Activated naive CD4-positive, alpha-beta T cell treated with anti-CD3 and anti-CD28 coated beads for 36 hours (primary cell): ENCODE measurements around the gene NCBP3. TPM values are rescaled to one million over a fixed set of nuclear protein-coding genes. Genes with fewer than 3 reads are reported as not detected.
"Not testable (repeated sequence)": the region's sequence is repeated elsewhere in the genome, so short reads cannot be mapped to it uniquely, and the experiment has no call there.

Experiments
- CTCF ChIA-PET: fragments of 350-600 bp; sonication (Branson Sonifier 250); formaldehyde crosslinking; loops from one replicate; lab custom pipeline; 2021; ENCODE audit warnings: antibody characterized with exemption; lab: Charles Lee
- DNase-seq: peaks from one replicate; pipeline ENCODE4 v3.0.0-alpha.2; 2020
- H3K27ac Mint-ChIP-seq: one replicate; pipeline ENCODE4 v1.8.0; 2021; ENCODE audit warnings: mild to moderate bottlenecking, mixed read lengths
- H3K27me3 Mint-ChIP-seq: one replicate; pipeline ENCODE4 v1.8.0; 2021; ENCODE audit warnings: low read depth, mixed read lengths
- H3K36me3 Mint-ChIP-seq: one replicate; pipeline ENCODE4 v1.8.0; 2021; ENCODE audit warnings: low read depth, mixed read lengths
- H3K4me1 Mint-ChIP-seq: one replicate; pipeline ENCODE4 v1.8.0; 2021; ENCODE audit warnings: low read depth, mixed read lengths
- H3K4me3 Mint-ChIP-seq: one replicate; pipeline ENCODE4 v1.8.0; 2021; ENCODE audit warnings: mild to moderate bottlenecking, moderate library complexity, mixed read lengths
- H3K9me3 Mint-ChIP-seq: one replicate; pipeline ENCODE4 v1.8.0; 2021; ENCODE audit warnings: mixed read lengths
- intact Hi-C: fragments of 100-400 bp; cut with micrococcal nuclease; formaldehyde crosslinking; loops from one replicate; pipeline ENCODE4 v1.15.1; 2023
- total RNA-seq, 2 experiments: library from RNA; stranded (reverse); gene quantifications; one replicate each; pipeline ENCODE4 v1.2.3, GENCODE V29; 2021

NCBP3 gene
- total RNA-seq, 2 experiments from 2014 or later: 33.9 to 40.4 TPM

DNA sequence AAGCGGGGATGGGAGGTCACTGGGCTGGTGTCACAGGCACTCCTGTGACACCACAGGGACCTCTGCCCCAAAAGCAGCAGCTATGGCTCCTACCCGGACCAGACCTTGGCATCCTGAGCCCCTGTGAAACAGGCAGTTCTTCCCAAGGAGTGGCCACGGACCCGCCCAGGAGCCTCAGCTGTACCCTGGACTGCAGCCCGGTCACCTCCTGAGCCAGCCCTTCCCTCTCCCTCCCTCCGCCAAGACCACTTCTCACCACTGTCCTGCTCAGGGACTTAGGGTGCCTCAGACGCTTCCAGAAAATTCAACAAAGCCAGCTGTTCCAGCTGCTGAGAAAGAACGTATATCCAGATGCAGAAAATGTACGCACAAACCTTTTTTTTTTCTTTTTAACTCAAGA lies 13.9 kb upstream of the NCBP3 start:
- DNase-seq: no peak
- CTCF ChIA-PET: interaction anchor here (0.6 to 1.1 kb wide), 3 partner anchors 9 to 215 kb away, joined by 3 to 5 read pairs (median 4); partner anchors contain the start of gene NCBP3
- intact Hi-C loops: no loop called here

DNA sequence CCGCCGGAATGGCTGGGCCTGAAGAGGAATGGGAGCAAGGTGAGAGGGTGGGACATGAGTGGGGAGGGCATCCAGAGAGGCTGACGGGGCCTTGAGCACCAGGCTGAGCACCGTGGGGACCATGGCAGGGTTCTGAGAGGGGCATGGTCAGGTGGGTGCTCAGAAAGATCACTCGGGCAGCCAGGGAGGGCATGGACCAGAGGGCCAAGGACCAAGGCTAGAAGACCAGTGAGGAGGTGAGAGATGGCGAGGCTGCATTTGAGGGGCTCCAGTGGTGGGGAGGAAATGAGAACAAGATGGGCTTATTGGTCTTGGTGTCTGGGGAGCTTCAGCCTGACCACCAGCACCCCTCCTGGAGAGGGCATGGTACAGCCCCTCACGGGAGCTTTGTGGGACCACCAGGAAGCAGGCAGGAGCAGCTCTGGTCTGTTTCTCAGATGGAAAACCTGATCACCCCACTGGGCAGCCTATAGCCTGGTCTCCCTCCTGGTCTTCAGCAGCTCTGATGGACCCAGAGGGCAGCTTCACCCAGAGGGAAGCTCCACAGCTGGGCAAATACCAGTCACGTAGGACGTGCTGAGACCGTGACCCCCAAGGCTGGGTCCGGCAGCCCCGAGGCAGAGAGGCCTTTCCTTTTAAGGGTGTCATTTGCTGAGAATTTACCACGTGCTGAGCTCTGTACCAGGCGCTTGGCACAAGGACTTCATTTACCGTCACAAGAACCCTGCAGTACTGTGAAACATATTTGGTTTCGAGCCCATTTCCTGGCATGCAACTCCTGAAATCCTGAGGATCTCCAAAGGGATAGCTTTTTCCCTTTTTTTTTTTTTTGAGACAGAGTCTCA lies 11.4 kb upstream of the NCBP3 start:
- no peaks in the 10 kb centered on the region for H3K9me3 Mint-ChIP-seq

More for the DNA sequence above, 13.9 kb upstream of the NCBP3 start:
- H3K27me3 Mint-ChIP-seq: no peaks in the 10 kb centered on the region
- H3K4me1 Mint-ChIP-seq: no peaks in the 10 kb centered on the region
- H3K36me3 Mint-ChIP-seq: peaks cover 10% of the 10 kb centered on the region
- no peaks in the 10 kb centered on the region for H3K9me3 Mint-ChIP-seq
- H3K27ac Mint-ChIP-seq: no peak overlapping the region
- no peak overlapping the region for H3K4me3 Mint-ChIP-seq

DNA sequence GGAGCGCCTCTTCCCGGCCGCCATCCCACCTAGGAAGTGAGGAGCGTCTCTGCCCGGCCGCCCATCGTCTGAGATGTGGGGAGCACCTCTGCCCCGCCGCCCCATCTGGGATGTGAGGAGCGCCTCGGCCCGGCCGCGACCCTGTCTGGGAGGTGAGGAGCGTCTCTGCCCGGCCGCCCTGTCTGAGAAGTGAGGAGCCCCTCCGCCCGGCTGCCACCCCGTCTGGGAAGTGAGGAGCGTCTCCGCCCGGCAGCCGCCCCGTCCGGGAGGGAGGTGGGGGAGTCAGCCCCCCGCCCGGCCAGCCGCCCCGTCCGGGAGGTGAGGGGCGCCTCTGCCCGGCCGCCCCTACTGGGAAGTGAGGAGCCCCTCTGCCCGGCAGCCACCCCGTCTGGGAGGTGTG lies 8.2 kb upstream of the NCBP3 start:
- CTCF ChIA-PET, H3K9me3 Mint-ChIP-seq, H3K36me3 Mint-ChIP-seq, intact Hi-C loops, H3K4me3 Mint-ChIP-seq, H3K27ac Mint-ChIP-seq, H3K4me1 Mint-ChIP-seq, H3K27me3 Mint-ChIP-seq, DNase-seq: not testable (repeated sequence)

More for the DNA sequence above, 11.4 kb upstream of the NCBP3 start:
- Mint-ChIP-seq H3K4me3 (no peak overlapping the region), H3K27me3 (no peaks in the 10 kb centered on the region), H3K36me3 (peaks cover 10% of the 10 kb centered on the region), H3K27ac (no peak overlapping the region), H3K4me1 (no peaks in the 10 kb centered on the region)
- no peak for DNase-seq
- intact Hi-C loops: no loop called here
- CTCF ChIA-PET: interaction anchor here (1.9 kb wide), 1 partner anchor 11 kb away, joined by 8 read pairs; the partner anchor contains the start of gene NCBP3

DNA sequence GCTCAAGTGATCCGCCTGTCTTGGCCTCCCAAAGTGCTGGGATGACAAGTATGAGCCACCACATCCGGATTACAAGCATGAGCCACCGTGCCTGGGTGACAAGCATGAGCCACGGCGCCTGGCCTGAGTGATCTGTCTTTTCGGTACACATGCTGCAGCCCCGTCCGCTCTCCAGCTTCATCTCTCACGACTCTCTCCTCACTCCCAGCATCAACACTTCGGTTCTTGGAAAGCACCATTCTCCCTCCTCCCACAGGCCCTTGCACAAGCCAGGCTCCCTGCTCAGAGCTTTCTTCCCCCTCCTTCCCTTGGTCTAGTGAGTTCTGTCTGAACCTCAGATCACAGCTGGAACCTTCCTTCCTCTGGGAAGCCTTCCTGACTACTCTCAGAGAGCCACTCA lies 6.5 kb upstream of the NCBP3 start:
- CTCF ChIA-PET: no interaction called here
- DNase-seq: no peak
- no peak overlapping the region for H3K27ac Mint-ChIP-seq
- H3K36me3 Mint-ChIP-seq: no peaks in the 10 kb centered on the region
- H3K4me1 Mint-ChIP-seq: no peaks in the 10 kb centered on the region
- no peak overlapping the region for H3K4me3 Mint-ChIP-seq
- H3K9me3 Mint-ChIP-seq: no peaks in the 10 kb centered on the region
- no peaks in the 10 kb centered on the region for H3K27me3 Mint-ChIP-seq
- intact Hi-C loops: no loop called here

DNA sequence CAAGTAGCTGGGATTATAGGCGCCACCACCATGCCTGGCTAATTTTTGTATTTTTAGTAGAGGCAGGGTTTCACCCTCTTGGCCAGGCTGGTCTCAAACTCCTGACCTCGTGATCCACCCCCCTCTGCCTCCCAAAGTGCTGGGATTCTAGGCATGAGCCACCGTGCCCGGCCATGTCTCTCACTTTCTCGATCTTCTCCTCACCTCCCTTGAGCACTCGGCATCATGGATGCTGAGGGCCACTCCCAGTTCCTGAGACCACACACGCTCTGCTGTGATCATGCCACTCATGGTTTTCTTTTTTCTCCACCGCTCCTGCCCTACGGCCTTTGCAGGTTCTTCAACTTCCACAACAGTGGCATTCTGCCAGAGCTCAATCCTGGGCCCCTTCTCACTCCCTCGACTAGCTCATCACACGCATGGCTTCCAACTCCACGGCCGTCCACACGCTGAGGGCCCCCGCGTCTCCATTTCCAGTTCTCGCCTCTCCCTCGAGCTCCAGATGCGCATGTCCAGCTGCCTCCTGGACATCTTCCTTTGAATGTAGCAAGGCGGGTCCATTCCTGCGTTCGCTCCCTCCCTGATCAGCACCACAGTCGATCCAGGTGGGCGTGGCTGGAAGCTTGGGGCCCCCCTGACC lies 5.5 kb upstream of the NCBP3 start:
- H3K9me3 Mint-ChIP-seq: no peaks in the 10 kb centered on the region
- H3K27me3 Mint-ChIP-seq: no peaks in the 10 kb centered on the region
- intact Hi-C loops: no loop called here
- CTCF ChIA-PET: no interaction called here
- H3K4me3 Mint-ChIP-seq: no peak overlapping the region
- DNase-seq: no peak
- H3K4me1 Mint-ChIP-seq: no peaks in the 10 kb centered on the region
- no peaks in the 10 kb centered on the region for H3K36me3 Mint-ChIP-seq
- H3K27ac Mint-ChIP-seq: no peak overlapping the region

DNA sequence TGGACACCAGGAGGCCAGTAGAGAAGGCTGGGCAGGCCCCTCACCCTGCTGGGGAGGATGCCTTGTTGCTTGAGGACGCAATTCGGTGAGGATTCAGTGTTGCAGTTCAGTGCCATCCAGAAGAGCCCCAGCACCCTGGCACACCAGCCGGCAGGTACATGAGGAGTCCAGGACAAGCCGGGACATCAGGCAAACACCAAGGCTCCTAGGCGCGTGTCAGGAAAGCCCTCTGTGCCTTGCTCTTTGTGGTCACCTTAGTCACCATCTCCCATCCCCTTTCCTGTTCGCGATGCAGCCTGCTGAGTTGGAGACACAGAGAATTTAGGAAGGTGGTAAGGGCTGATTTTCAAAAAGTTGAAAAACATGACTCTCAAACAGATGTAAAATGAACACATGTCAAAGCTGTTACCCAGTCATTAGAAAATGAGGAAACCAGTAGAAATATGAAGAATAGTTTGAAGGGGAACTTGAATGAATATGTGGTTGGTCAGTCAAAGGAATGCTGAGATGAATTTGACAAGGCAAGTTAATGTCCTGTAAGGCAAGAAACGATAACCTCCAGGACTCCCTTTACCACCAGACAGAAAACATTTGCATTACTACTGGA lies 2.3 kb upstream of the NCBP3 start:
- no peak overlapping the region for H3K27ac Mint-ChIP-seq
- H3K27me3 Mint-ChIP-seq: no peaks in the 10 kb centered on the region
- peaks cover 5% of the 10 kb centered on the region for H3K36me3 Mint-ChIP-seq
- DNase-seq: no peak
- peaks cover 20% of the 10 kb centered on the region for H3K4me1 Mint-ChIP-seq
- intact Hi-C loops: loop anchor here (5.0 kb wide), 2 partner anchors 166 to 801 kb away; no protein-coding TSS in a partner anchor
- no peak overlapping the region for H3K4me3 Mint-ChIP-seq
- CTCF ChIA-PET: no interaction called here
- H3K9me3 Mint-ChIP-seq: no peaks in the 10 kb centered on the region

DNA sequence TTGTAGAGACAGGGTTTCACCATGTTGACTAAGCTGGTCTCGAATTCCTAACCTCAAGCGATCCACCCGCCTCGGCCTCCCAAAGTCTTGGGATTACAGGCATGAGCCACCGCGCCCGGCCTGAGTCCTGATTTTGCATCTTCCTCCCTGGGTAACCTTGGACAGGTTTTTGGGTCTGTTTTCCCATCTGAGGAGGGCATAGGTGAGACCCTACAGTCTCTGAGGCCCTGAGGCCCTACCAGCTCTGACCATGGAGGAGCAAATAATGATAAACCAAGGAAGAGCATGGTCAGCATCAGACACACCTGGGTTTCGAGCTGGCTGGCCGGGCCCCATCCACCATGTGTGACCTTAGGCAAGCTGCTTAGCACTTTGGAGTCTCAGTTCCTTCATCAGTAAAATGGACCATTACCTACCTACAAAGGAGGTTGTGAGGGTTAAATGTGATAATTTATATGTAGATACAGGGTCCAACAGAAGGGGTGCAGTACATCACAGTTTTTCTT lies 1.2 kb upstream of the NCBP3 start:
- DNase-seq: no peak
- H3K27me3 Mint-ChIP-seq: no peaks in the 10 kb centered on the region
- intact Hi-C loops: loop anchor here (2.0 to 5.0 kb wide), 3 partner anchors 118 to 800 kb away; partner anchors contain the start of gene ATP2A3
- peaks cover 5% of the 10 kb centered on the region for H3K36me3 Mint-ChIP-seq
- H3K9me3 Mint-ChIP-seq: no peaks in the 10 kb centered on the region
- peaks cover 22% of the 10 kb centered on the region for H3K4me1 Mint-ChIP-seq
- no peak overlapping the region for H3K27ac Mint-ChIP-seq
- CTCF ChIA-PET: interaction anchor here (0.8 to 5.5 kb wide), 8 partner anchors 16 to 228 kb away, joined by 3 to 83 read pairs (median 8); no protein-coding TSS in a partner anchor
- no peak overlapping the region for H3K4me3 Mint-ChIP-seq

DNA sequence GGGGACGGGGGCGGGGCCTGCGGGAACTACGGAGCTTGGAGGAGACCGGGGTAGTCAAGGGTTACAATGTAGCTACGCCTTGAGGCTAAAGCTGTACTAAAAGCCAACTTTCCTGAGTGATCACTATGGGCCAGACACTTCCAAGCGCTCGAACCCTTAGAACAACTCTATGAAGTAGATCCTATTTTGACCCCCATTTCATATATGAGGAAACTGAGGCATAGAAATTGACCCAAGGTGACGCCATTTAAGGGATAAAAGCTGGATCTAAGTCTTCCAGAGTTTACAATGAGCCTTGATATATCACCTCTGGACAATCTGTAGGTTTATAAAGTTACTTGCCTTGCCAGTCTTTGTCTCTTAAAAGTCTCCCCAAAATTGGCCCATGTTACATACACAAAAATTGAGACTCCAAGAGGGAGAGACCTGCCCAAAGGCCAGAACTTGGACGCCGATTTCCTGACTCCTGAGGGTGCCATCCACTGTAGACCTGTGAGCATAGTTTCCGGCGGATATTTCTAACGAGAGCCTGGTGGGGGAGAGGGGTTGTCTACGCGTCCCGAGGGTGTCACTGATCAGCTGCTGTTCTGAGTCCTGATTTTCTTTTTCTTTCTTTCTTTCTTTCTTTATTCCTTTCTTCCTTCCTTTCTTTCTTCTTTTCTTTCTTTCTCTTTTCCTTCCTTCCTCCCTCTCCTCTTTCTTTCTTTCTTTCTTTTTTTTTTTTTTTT lies 555 bp upstream of the NCBP3 start:
- peaks cover 5% of the 10 kb centered on the region for H3K36me3 Mint-ChIP-seq
- CTCF ChIA-PET: interaction anchor here (0.6 to 5.5 kb wide), 22 partner anchors 11 to 228 kb away, joined by 3 to 83 read pairs (median 4); no protein-coding TSS in a partner anchor
- H3K27ac Mint-ChIP-seq: no peak overlapping the region
- H3K4me1 Mint-ChIP-seq: peaks cover 22% of the 10 kb centered on the region
- H3K4me3 Mint-ChIP-seq: peak overlapping the region; percentile 54
- H3K9me3 Mint-ChIP-seq: no peaks in the 10 kb centered on the region
- no peak for DNase-seq
- no peaks in the 10 kb centered on the region for H3K27me3 Mint-ChIP-seq
- intact Hi-C loops: loop anchor here (1.0 to 5.0 kb wide), 10 partner anchors 47 to 799 kb away; partner anchors contain the start of genes ATP2A3, CAMKK1, CTNS and CYB5D2

DNA sequence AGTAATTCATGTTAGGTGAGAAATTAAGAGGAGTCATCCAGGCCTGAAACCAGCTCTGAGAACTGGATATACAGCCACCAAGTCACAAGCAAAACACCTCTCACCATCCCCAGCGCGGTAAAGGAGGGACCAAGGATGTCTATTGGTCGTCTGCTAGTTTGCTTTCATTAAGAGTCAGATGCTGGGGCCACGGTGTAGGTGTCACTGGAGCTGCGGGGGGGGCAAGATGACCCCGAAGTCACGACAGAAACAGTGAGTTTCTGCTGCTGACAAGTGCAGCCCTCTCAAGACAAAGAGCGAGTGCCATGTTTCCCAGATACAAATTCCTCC lies 790 bp downstream of the NCBP3 start:
- H3K4me3 Mint-ChIP-seq: peak overlapping the region; percentile 94
- peaks cover 13% of the 10 kb centered on the region for H3K36me3 Mint-ChIP-seq
- intact Hi-C loops: loop anchor here (5.0 kb wide), 2 partner anchors 163 to 798 kb away; no protein-coding TSS in a partner anchor
- no peaks in the 10 kb centered on the region for H3K27me3 Mint-ChIP-seq
- no peaks in the 10 kb centered on the region for H3K9me3 Mint-ChIP-seq
- H3K27ac Mint-ChIP-seq: peak overlapping the region; percentile 90
- CTCF ChIA-PET: interaction anchor here (0.5 to 5.5 kb wide), 13 partner anchors 16 to 135 kb away, joined by 3 to 83 read pairs (median 6); partner anchors contain the start of gene ATP2A3
- peak; percentile 75 for DNase-seq
- H3K4me1 Mint-ChIP-seq: peaks cover 24% of the 10 kb centered on the region

DNA sequence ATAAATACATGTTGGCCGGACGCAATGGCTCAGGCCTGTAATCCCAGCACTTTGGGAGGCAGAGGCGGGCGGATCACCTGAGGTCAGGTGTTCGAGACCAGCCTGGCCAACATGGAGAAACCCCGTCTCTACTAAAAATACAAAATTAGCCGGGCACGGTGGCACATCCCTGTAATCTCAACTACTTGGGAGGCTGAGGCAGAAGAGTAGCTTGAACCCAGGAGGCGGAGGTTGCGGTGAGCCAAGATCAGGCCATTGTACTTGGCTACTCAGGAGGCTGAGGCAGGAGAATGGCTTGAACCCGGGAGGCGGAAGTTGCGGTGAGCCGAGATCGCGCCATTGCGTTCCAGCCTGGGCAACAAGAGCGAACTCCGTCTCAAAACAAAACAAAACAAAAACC lies 1.5 kb downstream of the NCBP3 start:
- H3K9me3 Mint-ChIP-seq, H3K27ac Mint-ChIP-seq, intact Hi-C loops, H3K27me3 Mint-ChIP-seq, DNase-seq: not testable (repeated sequence)
- Mint-ChIP-seq H3K36me3 (peaks cover 19% of the 10 kb centered on the region), H3K4me3 (peak overlapping the region; percentile 94), H3K4me1 (peaks cover 24% of the 10 kb centered on the region)
- CTCF ChIA-PET: interaction anchor here (0.9 to 5.5 kb wide), 12 partner anchors 15 to 165 kb away, joined by 3 to 83 read pairs (median 4); no protein-coding TSS in a partner anchor

DNA sequence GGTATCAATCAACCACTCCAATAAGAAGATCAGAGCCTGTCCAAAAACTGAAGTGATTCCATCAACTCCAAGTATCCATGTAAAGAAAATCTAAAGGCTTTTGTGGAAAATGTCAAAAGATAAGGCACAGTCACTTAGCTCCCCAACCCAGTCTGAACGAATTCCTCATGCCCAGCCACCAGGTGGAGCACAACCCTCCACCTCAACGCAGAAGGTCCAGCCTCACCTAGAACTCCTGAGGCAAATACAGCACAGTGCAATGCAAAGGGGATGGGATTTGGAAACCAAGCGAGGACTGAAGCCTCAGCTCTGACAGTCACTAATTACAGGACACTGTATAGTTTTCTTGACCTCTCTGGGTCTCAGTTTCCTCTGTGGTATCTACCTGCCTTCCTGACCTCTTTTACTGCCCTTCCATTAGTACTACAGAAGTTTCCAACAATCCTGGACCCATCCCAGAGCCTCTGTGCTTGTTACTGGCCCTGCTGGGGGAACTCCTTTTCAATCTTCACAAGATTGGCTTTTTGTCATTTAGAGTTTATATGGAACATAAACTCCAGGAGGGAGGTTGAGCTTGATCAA lies 2.0 kb downstream of the NCBP3 start:
- DNase-seq: peak; percentile 62
- H3K27me3 Mint-ChIP-seq: no peaks in the 10 kb centered on the region
- H3K27ac Mint-ChIP-seq: peak overlapping the region; percentile 33
- peak overlapping the region; percentile 94 for H3K4me3 Mint-ChIP-seq
- intact Hi-C loops: no loop called here
- peaks cover 24% of the 10 kb centered on the region for H3K4me1 Mint-ChIP-seq
- H3K9me3 Mint-ChIP-seq: no peaks in the 10 kb centered on the region
- CTCF ChIA-PET: interaction anchor here (0.6 to 5.5 kb wide), 17 partner anchors 14 to 1288 kb away, joined by 3 to 83 read pairs (median 3); no protein-coding TSS in a partner anchor
- peaks cover 22% of the 10 kb centered on the region for H3K36me3 Mint-ChIP-seq
